GM12878 (cell line): ENCODE results near the gene DNAH8. TPM values are rescaled to one million over a fixed set of nuclear protein-coding genes. Genes with fewer than 3 reads are reported as not detected.

Experiments
- ATAC-seq: fragments of 200-7000 bp; cut with Tn5 transposase; 3 replicates; pipeline ENCODE4 v1.9.1; 2020; ENCODE audit warnings: mild to moderate bottlenecking, moderate library complexity
- BruUV-seq: library from RNA; stranded (reverse); fragments of 400-500 nt; replicated peaks from 2 replicates; lab custom pipeline; 2021; lab: Mats Ljungman, UMichigan
- CTCF ChIA-PET: fragments of 300-600 bp; sonication (Branson Sonifier 250); formaldehyde crosslinking; extraction: SDS; loops from one replicate; lab custom pipeline; 2021; ENCODE audit warnings: inconsistent platforms; lab: Yijun Ruan, JAX
- POLR2A ChIA-PET: fragments of 350-600 bp; formaldehyde crosslinking; extraction: SDS; loops from one replicate; lab custom pipeline; 2021; ENCODE audit warnings: inconsistent platforms; lab: Charles Lee
- RAD21 ChIA-PET: fragments of 300-600 bp; sonication (Branson Sonifier 250); formaldehyde crosslinking; loops from one replicate; lab custom pipeline; 2023; ENCODE audit warnings: antibody characterized with exemption; ENCODE audit not compliant: unreplicated experiment; lab: Charles Lee
- SMC1A ChIA-PET: fragments of 300-600 bp; sonication (Branson Sonifier 250); formaldehyde crosslinking; loops from one replicate; lab custom pipeline; 2023; ENCODE audit not compliant: unreplicated experiment, uncharacterized antibody; lab: Charles Lee
- DNase-seq: peaks from one replicate; pipeline ENCODE4 v3.0.0-alpha.2; 2011; ENCODE audit warnings: low read depth, low spot score
- FAIRE-seq: peaks from 3 replicates; lab custom pipeline; 2011; peaks lifted over from hg19 to GRCh38; lab: Jason Lieb, UNC
- H2AFZ ChIP-seq: 2 replicates; pipeline ENCODE4 v1.6.0; 2011; ENCODE audit warnings: low read depth, low read length, control low read depth; ENCODE audit not compliant: control insufficient read depth
- H3K27ac ChIP-seq: 2 replicates; pipeline ENCODE4 v1.5.1; 2011; ENCODE audit warnings: control low read depth; ENCODE audit not compliant: control insufficient read depth, insufficient read depth
- H3K27me3 ChIP-seq, 2 experiments: replicated peaks in 1 of 2; 2 replicates each; pipeline versions ENCODE4 v1.6.0 to v1.6.1; 2011; ENCODE audit warnings: low read length in 1 of 2; ENCODE audit not compliant: control insufficient read depth in 2 of 2, insufficient read depth in 2 of 2
- H3K36me3 ChIP-seq, 2 experiments: 2 replicates each; pipeline ENCODE4 v1.5.1; 2011; ENCODE audit warnings: low read length in 1 of 2; ENCODE audit not compliant: control insufficient read depth in 2 of 2, insufficient read depth in 2 of 2
- H3K4me1 ChIP-seq: 2 replicates; pipeline ENCODE4 v1.6.1; 2011; ENCODE audit warnings: mild to moderate bottlenecking, low read length, moderate library complexity, mixed read lengths; ENCODE audit not compliant: control insufficient read depth, insufficient read depth
- H3K4me2 ChIP-seq: 2 replicates; pipeline ENCODE4 v1.6.0; 2011; ENCODE audit warnings: control low read depth; ENCODE audit not compliant: control insufficient read depth, insufficient read depth
- H3K4me3 ChIP-seq: fragments of 200-600 bp; sonication (generic); 2 replicates; pipeline ENCODE4 v1.5.1; 2016
- H3K79me2 ChIP-seq: 2 replicates; pipeline ENCODE4 v1.6.0; 2011; ENCODE audit warnings: low read length; ENCODE audit not compliant: control insufficient read depth, insufficient read depth
- H3K9ac ChIP-seq: 2 replicates; pipeline ENCODE4 v1.8.0; 2011; ENCODE audit warnings: low read length, control low read depth, mixed read lengths; ENCODE audit not compliant: control insufficient read depth, insufficient read depth
- H3K9me3 ChIP-seq: replicated peaks from 3 replicates; pipeline ENCODE4 v1.5.1; 2011; ENCODE audit warnings: mild to moderate bottlenecking, low read length; ENCODE audit not compliant: control insufficient read depth, insufficient read depth
- H4K20me1 ChIP-seq: 2 replicates; pipeline ENCODE4 v1.6.0; 2011; ENCODE audit not compliant: control insufficient read depth, insufficient read depth
- RCOR1 ChIP-seq: conservative IDR thresholded peaks from 2 replicates; pipeline ENCODE4 v1.6.1; 2012; ENCODE audit warnings: low read depth, low read length, improper control_type of control experiment
- USF2 ChIP-seq: IDR thresholded peaks from 2 replicates; pipeline ENCODE4 v1.6.1; 2011; ENCODE audit warnings: low read depth, low read length, improper control_type of control experiment, borderline replicate concordance
- WGBS: methylation state at CpG from one replicate; pipeline ENCODE4 v1.1.6; 2016; ENCODE audit warnings: low lambda C conversion rate; ENCODE audit not compliant: insufficient replicate concordance, insufficient coverage; ENCODE audit errors: missing lambda C conversion rate; 5-methylcytosine and 5-hydroxymethylcytosine counted together
- in situ Hi-C: fragments of 300-500 bp; cut with MboI; formaldehyde crosslinking; loops from 9 replicates; pipeline ENCODE4 v1.14.3; 2018; ENCODE audit warnings: mixed read lengths
- intact Hi-C: fragments of 100-400 bp; cut with micrococcal nuclease; formaldehyde crosslinking; loops from one replicate; pipeline ENCODE4 v1.14.2; 2022; ENCODE audit not compliant: unreplicated experiment
- polyA plus RNA-seq, 11 experiments: library from polyadenylated mRNA; depleted of rRNA in 4 of 11; unstranded in 6 of 11; stranded (reverse) in 5 of 11; fragments of >200 nt; fragmentation: Nextera tagmentation in 4 of 11; fragmentation: Illumina TruSeq in 1 of 11; extraction: Ambion mirVana in 4 of 11; extraction: Trizol in 1 of 11; gene quantifications; 1 replicate in 1 of 11; 2 replicates in 10 of 11; pipeline versions ENCODE4 v1.2.1 to v1.2.3, GENCODE V29; 2011 to 2016; ENCODE audit warnings: inconsistent platforms in 2 of 11, missing spikeins in 2 of 11, low read depth in 1 of 11
- total RNA-seq, 4 experiments: library from RNA; depleted of rRNA in 3 of 4; stranded (reverse); fragments of >200 nt in 3 of 4; fragmentation: Illumina TruSeq in 1 of 4; extraction: Trizol in 1 of 4; gene quantifications; 2 replicates each; pipeline versions ENCODE4 v1.2.1 to v1.2.3, GENCODE V29; 2013 to 2021
- TF ChIP-seq, protein P1 (sequence below): fragments of 450-650 bp; IDR thresholded peaks from 2 replicates; pipeline ENCODE4 v1.6.1; 2016; ENCODE audit warnings: mild to moderate bottlenecking, moderate library complexity, borderline replicate concordance

DNAH8 gene
- total and polyA plus RNA-seq, 10 of the 15 experiments (the other 5 are each of a cell fraction or from before 2014, with no cell fraction given), result 0.02 to 0.34 (median 0.10) TPM; not detected in 3

DNA sequence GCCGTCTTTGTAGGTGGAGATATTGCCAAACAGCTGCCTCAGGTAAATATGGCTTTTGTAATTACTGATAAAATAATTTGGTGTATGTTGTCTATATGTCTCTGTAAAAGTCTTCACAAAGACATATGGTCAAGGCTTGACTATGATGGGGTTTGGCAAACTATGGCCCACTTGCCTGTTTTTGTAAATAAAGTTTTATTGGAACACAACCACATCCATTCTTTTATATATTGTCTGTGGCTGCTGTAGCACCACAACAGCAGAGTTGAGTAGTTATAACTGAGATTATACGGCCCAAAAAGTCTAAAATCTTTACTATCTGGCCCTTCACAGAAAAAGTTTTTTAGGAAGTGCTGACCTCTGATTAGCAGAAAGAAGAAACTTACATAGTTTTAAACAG is 133.6 kb downstream of the DNAH8 start:
- H3K4me1 ChIP-seq, result no peaks in the 10 kb centered on the region
- H4K20me1 ChIP-seq, result no peaks in the 10 kb centered on the region
- H2AFZ ChIP-seq, result no peak overlapping the region
- no peak overlapping the region for H3K4me3 ChIP-seq
- FAIRE-seq (no peak), ATAC-seq (no peak), DNase-seq (no peak)
- H3K9me3 ChIP-seq, result no peaks in the 10 kb centered on the region
- no peaks in the 10 kb centered on the region for H3K27me3 ChIP-seq
- WGBS, result 76% methylated on average over 2 of the region's 2 CpGs
- in situ Hi-C loops (no loop called here), intact Hi-C loops (no loop called here)
- H3K4me2 ChIP-seq, result no peak overlapping the region
- BruUV-seq, result no TSS peak
- TF ChIP-seq, protein P1, sequence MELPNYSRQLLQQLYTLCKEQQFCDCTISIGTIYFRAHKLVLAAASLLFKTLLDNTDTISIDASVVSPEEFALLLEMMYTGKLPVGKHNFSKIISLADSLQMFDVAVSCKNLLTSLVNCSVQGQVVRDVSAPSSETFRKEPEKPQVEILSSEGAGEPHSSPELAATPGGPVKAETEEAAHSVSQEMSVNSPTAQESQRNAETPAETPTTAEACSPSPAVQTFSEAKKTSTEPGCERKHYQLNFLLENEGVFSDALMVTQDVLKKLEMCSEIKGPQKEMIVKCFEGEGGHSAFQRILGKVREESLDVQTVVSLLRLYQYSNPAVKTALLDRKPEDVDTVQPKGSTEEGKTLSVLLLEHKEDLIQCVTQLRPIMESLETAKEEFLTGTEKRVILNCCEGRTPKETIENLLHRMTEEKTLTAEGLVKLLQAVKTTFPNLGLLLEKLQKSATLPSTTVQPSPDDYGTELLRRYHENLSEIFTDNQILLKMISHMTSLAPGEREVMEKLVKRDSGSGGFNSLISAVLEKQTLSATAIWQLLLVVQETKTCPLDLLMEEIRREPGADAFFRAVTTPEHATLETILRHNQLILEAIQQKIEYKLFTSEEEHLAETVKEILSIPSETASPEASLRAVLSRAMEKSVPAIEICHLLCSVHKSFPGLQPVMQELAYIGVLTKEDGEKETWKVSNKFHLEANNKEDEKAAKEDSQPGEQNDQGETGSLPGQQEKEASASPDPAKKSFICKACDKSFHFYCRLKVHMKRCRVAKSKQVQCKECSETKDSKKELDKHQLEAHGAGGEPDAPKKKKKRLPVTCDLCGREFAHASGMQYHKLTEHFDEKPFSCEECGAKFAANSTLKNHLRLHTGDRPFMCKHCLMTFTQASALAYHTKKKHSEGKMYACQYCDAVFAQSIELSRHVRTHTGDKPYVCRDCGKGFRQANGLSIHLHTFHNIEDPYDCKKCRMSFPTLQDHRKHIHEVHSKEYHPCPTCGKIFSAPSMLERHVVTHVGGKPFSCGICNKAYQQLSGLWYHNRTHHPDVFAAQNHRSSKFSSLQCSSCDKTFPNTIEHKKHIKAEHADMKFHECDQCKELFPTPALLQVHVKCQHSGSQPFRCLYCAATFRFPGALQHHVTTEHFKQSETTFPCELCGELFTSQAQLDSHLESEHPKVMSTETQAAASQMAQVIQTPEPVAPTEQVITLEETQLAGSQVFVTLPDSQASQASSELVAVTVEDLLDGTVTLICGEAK, result peak; percentile 37; the same call in 1 of the 2 replicates
- TF ChIP-seq USF2 (no peak), RCOR1 (no peak)
- SMC1A ChIA-PET, result no interaction called here
- no peaks in the 10 kb centered on the region for H3K36me3 ChIP-seq
- POLR2A ChIA-PET, result no interaction called here
- CTCF ChIA-PET, result interaction anchor here (1.6 kb wide), 1 partner anchor 23 kb away, joined by 4 read pairs; no protein-coding TSS in a partner anchor
- no peaks in the 10 kb centered on the region for H3K79me2 ChIP-seq
- no peak overlapping the region for H3K9ac ChIP-seq
- H3K27ac ChIP-seq, result no peak overlapping the region
- RAD21 ChIA-PET, result no interaction called here
